ENCODE data around the gene SIX3. TPM values are rescaled to one million over a fixed set of nuclear protein-coding genes. Genes with fewer than 3 reads are reported as not detected.
A peak's percentile ranks its signal among the peaks of the same experiment; 100 is the strongest.

Gene SIX3
- total RNA-seq, 1 experiment from 2014 or later, result 13.2 TPM

DNA sequence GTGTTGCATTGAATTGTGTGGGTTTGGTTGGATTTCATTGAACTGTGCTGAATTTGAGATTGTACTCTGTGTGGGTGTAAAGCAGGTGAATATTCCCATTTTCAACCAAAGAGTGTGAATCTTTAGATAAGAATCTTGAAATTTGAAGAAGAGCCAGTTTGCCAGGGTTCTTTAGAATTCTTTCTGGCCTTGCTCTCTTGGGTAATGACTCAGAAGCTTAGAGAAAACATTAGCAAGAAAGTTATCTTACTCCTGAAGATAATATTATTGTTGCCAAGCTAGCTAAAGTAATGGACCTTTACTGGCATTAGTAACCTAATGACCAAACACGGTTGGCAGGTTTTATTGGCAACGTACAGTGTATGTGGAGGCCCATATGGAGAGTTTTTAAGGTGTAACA, 46.4 kb upstream of the SIX3 start:
- no peak for TF ChIP-seq TEAD4 (CRISPR knock-in tag; IDR thresholded peaks at IDR 0.05)
- H3K27me3 Mint-ChIP-seq (ENCODE audit: low read depth), result peaks cover 11% of the 10 kb centered on the region
- peaks cover 29% of the 10 kb centered on the region for H3K36me3 Mint-ChIP-seq
- ChIA-PET CTCF (no interaction called here), POLR2A (no interaction called here)
- H3K27ac Mint-ChIP-seq, result no peak overlapping the region
- ATAC-seq (no peak), DNase-seq (ENCODE audit: low spot score) (no peak)
- peaks cover 34% of the 10 kb centered on the region for H3K9me3 Mint-ChIP-seq
- peaks cover 8% of the 10 kb centered on the region for H3K4me1 Mint-ChIP-seq
- H3K4me3 Mint-ChIP-seq, result no peak overlapping the region

DNA sequence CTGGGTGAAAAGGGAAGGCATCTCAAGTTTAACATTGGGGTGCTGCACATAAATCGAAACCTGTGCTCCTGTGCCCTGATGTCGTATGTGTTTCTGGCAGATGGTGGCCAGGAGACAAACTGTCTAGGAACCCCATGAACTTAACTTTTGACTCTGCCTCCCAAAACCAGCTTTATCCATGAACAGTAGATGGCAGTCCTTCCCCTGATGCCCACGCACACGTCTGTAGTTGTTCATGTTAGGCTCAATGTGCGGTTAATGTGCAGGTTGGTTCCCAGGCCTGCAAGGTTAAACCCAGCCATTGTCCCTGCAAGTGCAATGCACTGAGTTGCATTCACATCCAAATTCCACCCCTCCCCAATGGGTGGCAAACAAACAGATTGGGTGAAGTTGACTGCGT, 44.1 kb upstream of the SIX3 start:
- Mint-ChIP-seq H3K9me3 (peaks cover 13% of the 10 kb centered on the region), H3K27ac (peak overlapping the region; percentile 10; the same call in 1 of the 2 replicates), H3K36me3 (peaks cover 12% of the 10 kb centered on the region), H3K4me3 (no peak overlapping the region), H3K27me3 (ENCODE audit: low read depth) (peaks cover 14% of the 10 kb centered on the region), H3K4me1 (peaks cover 15% of the 10 kb centered on the region)
- ATAC-seq (0 out of 2 replicates have a peak, but pooled peaks have one; percentile 20), DNase-seq (ENCODE audit: low spot score) (no peak)
- POLR2A ChIA-PET, result no interaction called here
- CTCF ChIA-PET, result interaction anchor here (1.0 kb wide), 1 partner anchor 127 kb away, joined by 5 read pairs; no protein-coding TSS in a partner anchor
- TF ChIP-seq, protein P1, sequence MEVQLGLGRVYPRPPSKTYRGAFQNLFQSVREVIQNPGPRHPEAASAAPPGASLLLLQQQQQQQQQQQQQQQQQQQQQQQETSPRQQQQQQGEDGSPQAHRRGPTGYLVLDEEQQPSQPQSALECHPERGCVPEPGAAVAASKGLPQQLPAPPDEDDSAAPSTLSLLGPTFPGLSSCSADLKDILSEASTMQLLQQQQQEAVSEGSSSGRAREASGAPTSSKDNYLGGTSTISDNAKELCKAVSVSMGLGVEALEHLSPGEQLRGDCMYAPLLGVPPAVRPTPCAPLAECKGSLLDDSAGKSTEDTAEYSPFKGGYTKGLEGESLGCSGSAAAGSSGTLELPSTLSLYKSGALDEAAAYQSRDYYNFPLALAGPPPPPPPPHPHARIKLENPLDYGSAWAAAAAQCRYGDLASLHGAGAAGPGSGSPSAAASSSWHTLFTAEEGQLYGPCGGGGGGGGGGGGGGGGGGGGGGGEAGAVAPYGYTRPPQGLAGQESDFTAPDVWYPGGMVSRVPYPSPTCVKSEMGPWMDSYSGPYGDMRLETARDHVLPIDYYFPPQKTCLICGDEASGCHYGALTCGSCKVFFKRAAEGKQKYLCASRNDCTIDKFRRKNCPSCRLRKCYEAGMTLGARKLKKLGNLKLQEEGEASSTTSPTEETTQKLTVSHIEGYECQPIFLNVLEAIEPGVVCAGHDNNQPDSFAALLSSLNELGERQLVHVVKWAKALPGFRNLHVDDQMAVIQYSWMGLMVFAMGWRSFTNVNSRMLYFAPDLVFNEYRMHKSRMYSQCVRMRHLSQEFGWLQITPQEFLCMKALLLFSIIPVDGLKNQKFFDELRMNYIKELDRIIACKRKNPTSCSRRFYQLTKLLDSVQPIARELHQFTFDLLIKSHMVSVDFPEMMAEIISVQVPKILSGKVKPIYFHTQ (CRISPR knock-in tag; IDR thresholded peaks at IDR 0.05), result no peak
- TF ChIP-seq, protein P2, sequence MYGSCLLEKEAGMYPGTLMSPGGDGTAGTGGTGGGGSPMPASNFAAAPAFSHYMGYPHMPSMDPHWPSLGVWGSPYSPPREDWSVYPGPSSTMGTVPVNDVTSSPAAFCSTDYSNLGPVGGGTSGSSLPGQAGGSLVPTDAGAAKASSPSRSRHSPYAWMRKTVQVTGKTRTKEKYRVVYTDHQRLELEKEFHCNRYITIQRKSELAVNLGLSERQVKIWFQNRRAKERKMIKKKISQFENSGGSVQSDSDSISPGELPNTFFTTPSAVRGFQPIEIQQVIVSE (CRISPR knock-in tag; IDR thresholded peaks at IDR 0.05; ENCODE audit: borderline replicate concordance), result no peak

DNA sequence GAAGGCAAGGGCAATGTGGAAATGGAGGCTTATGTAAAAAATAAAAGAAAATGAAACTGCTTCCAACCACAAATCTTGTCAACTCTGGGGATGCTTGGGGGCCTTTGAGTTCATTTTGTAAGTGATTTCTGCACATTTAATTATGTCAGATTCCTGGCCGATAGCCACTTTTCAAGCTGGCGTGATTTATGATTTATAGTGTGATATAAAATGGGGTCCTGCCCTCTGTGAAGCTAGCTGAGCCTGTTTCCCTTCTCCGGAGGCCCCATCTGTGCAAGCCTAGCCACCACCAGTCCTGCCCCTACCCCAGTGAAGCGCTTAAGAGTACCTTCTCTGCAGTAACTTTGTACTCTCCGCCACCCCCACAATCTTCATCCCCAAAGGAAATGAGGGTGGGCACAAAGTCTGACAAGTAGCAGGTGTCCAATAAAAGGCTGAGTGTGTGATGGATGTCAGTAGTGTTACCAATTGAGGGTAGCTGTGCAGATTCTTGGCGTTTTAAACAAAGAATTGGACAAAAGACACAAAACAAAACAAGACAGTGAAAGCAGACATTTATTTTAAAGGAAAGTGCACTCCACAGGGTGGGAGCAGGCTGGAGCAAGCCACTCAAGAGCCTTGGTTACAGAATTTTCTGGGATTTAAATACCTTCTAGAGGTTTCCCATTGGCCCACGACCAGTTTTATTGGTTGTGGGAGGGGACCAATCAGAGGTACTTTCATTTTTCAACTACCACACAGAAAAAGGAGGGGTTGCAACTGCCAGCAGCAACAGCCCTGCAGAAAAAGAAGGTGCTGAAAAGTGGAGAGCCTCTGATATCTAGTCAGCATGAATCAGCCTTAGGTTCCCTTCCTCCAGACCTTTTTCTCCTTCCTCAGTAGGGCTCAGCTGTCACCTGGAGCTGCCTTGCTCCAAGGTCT, 39.0 kb upstream of the SIX3 start:
- Mint-ChIP-seq H3K4me3 (no peak overlapping the region), H3K4me1 (peaks cover 32% of the 10 kb centered on the region), H3K27me3 (ENCODE audit: low read depth) (peaks cover 31% of the 10 kb centered on the region), H3K27ac (no peak overlapping the region), H3K36me3 (0 out of 2 replicates have a peak, but pooled peaks cover 3% of the 10 kb centered on the region), H3K9me3 (peaks cover 16% of the 10 kb centered on the region)
- ChIA-PET POLR2A (no interaction called here), CTCF (no interaction called here)
- ATAC-seq, result no peak
- DNase-seq (ENCODE audit: low spot score), result no peak
- TF ChIP-seq, protein P3, sequence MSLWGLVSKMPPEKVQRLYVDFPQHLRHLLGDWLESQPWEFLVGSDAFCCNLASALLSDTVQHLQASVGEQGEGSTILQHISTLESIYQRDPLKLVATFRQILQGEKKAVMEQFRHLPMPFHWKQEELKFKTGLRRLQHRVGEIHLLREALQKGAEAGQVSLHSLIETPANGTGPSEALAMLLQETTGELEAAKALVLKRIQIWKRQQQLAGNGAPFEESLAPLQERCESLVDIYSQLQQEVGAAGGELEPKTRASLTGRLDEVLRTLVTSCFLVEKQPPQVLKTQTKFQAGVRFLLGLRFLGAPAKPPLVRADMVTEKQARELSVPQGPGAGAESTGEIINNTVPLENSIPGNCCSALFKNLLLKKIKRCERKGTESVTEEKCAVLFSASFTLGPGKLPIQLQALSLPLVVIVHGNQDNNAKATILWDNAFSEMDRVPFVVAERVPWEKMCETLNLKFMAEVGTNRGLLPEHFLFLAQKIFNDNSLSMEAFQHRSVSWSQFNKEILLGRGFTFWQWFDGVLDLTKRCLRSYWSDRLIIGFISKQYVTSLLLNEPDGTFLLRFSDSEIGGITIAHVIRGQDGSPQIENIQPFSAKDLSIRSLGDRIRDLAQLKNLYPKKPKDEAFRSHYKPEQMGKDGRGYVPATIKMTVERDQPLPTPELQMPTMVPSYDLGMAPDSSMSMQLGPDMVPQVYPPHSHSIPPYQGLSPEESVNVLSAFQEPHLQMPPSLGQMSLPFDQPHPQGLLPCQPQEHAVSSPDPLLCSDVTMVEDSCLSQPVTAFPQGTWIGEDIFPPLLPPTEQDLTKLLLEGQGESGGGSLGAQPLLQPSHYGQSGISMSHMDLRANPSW (CRISPR knock-in tag; conservative IDR thresholded peaks at IDR 0.05; ENCODE audit: low read depth), result no peak
- TF ChIP-seq ZNF138 (CRISPR knock-in tag; conservative IDR thresholded peaks at IDR 0.05), result no peak
- no peak for TF ChIP-seq TEAD4 (CRISPR knock-in tag; IDR thresholded peaks at IDR 0.05)
- TF ChIP-seq MYBL2 (CRISPR knock-in tag; IDR thresholded peaks at IDR 0.05), result no peak
- no peak for TF ChIP-seq FOXP1 (CRISPR knock-in tag; IDR thresholded peaks at IDR 0.05; ENCODE audit: borderline replicate concordance)
- TF ChIP-seq ATF1 (CRISPR knock-in tag; IDR thresholded peaks at IDR 0.05), result no peak
- no peak for TF ChIP-seq NFATC4 (CRISPR knock-in tag; IDR thresholded peaks at IDR 0.05)
- no peak for TF ChIP-seq MXD4 (CRISPR knock-in tag; IDR thresholded peaks at IDR 0.05; ENCODE audit: borderline replicate concordance)
- no peak for TF ChIP-seq SP1 (CRISPR knock-in tag; conservative IDR thresholded peaks at IDR 0.05)
- TF ChIP-seq EMX1 (CRISPR knock-in tag; IDR thresholded peaks at IDR 0.05), result no peak
- no peak for TF ChIP-seq FOXK1 (CRISPR knock-in tag; IDR thresholded peaks at IDR 0.05)
- no peak for TF ChIP-seq ZNF219 (CRISPR knock-in tag; IDR thresholded peaks at IDR 0.05; ENCODE audit: borderline replicate concordance)
- TF ChIP-seq, protein P4, sequence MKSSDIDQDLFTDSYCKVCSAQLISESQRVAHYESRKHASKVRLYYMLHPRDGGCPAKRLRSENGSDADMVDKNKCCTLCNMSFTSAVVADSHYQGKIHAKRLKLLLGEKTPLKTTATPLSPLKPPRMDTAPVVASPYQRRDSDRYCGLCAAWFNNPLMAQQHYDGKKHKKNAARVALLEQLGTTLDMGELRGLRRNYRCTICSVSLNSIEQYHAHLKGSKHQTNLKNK (CRISPR knock-in tag; IDR thresholded peaks at IDR 0.05), result no peak
- TF ChIP-seq, protein P1 (CRISPR knock-in tag; IDR thresholded peaks at IDR 0.05), result no peak
- TF ChIP-seq FOXJ3 (CRISPR knock-in tag; IDR thresholded peaks at IDR 0.05; ENCODE audit: borderline replicate concordance), result no peak
- TF ChIP-seq, protein P5, sequence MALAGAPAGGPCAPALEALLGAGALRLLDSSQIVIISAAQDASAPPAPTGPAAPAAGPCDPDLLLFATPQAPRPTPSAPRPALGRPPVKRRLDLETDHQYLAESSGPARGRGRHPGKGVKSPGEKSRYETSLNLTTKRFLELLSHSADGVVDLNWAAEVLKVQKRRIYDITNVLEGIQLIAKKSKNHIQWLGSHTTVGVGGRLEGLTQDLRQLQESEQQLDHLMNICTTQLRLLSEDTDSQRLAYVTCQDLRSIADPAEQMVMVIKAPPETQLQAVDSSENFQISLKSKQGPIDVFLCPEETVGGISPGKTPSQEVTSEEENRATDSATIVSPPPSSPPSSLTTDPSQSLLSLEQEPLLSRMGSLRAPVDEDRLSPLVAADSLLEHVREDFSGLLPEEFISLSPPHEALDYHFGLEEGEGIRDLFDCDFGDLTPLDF (CRISPR knock-in tag; IDR thresholded peaks at IDR 0.05), result no peak
- TF ChIP-seq SMAD4 (CRISPR knock-in tag; IDR thresholded peaks at IDR 0.05), result no peak
